Forelimb muscle (tissue), 1 donor: ENCODE data around the gene GLI1. TPM values are rescaled to one million over a fixed set of nuclear protein-coding genes. Genes with fewer than 3 reads are reported as not detected.
"Not testable (repeated sequence)": the region's sequence is repeated elsewhere in the genome, so short reads cannot be mapped to it uniquely, and the experiment has no call there.

Source experiments
- DNase-seq: peaks from one replicate; pipeline ENCODE4 v3.0.0-alpha.2; 2013; ENCODE audit warnings: low read depth
- polyA plus RNA-seq: library from polyadenylated mRNA; unstranded; fragments of 120-200 nt; gene quantifications from one replicate; pipeline ENCODE4 v1.2.1, GENCODE V29; 2013; ENCODE audit not compliant: insufficient read length

The GLI1 gene
- polyA plus RNA-seq, 1 donor, result 11.2 TPM

GRCh38 chr12:57475271-57476161, 15.9 kb downstream of the GLI1 start:
- DNase-seq, result no peak

- DNase-seq, result no peak
Observed at GRCh38 chr12:57476162-57476992, 16.8 kb downstream of the GLI1 start.

- DNase-seq, result no peak
Observed at GRCh38 chr12:57476993-57477709, 17.6 kb downstream of the GLI1 start.

- DNase-seq, result no peak
Observed at GRCh38 chr12:57477710-57478681, 18.4 kb downstream of the GLI1 start.

GRCh38 chr12:57479043-57479375, 19.4 kb downstream of the GLI1 start:
- no peak for DNase-seq

- no peak for DNase-seq
Observed at GRCh38 chr12:57479376-57480115, 20.0 kb downstream of the GLI1 start, which contains the start of gene ARHGAP9. TSS of gene ARHGAP9 (minus strand) at chr12:57479866. CDS start at chr12:57479406, 460 bp downstream.

- DNase-seq, result no peak
Observed at GRCh38 chr12:57481671-57482070, 22.1 kb downstream of the GLI1 start.

GRCh38 chr12:57483466-57483865, 23.9 kb downstream of the GLI1 start:
- no peak for DNase-seq

- no peak for DNase-seq
Observed at GRCh38 chr12:57485695-57486094, 26.1 kb downstream of the GLI1 start.

- DNase-seq, result no peak
Observed at GRCh38 chr12:57487055-57487596, 27.5 kb downstream of the GLI1 start.

GRCh38 chr12:57487597-57488401, 28.2 kb downstream of the GLI1 start, which contains the start of gene MARS1:
TSS of gene MARS1 (plus strand) at chr12:57488068. CDS start at chr12:57488091, 23 bp downstream.
- DNase-seq, result peak; percentile 97

GRCh38 chr12:57488402-57489156, 29.0 kb downstream of the GLI1 start:
- DNase-seq, result no peak

GRCh38 chr12:57489157-57489641, 29.6 kb downstream of the GLI1 start:
- DNase-seq, result no peak

GRCh38 chr12:57490126-57490525, 30.5 kb downstream of the GLI1 start:
- DNase-seq, result no peak

- DNase-seq, result no peak
Observed at GRCh38 chr12:57491393-57492280, 32.1 kb downstream of the GLI1 start.

GRCh38 chr12:57495051-57495701, 35.6 kb downstream of the GLI1 start:
- DNase-seq, result not testable (repeated sequence)
